ENCODE data around the gene MLYCD.
"Not testable (repeated sequence)": the region's sequence is repeated elsewhere in the genome, so short reads cannot be mapped to it uniquely, and the experiment has no call there.

MLYCD gene

DNA sequence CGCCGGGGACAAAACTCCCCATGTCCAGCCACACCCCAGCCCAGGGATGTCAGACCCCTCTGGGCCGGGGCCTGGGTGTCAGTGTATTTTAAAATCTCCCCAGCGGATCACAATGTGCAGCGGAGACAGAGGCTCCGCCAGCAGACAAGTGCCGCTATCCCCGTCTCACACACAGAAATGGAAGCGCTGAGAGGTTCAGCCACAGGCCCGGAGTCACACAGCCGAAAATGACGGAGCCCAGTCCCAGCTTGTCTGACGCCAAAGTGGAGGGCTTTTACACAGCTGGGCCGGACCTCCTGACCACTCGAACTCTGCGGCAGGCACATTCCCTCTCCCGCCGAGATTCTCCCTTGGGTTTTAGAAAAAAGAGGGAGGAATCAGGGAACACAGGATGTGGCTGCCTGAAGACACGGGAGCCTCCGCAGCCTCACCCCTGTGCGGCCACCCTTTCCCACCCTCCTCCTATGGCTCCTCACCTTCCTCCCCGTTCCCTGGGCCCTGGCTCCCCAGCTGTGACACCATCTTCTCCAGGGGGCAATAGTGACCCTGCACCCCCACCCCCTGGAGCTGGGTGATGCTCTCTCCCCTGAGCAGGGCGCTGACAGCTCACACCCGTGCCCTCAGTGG is 47.4 kb downstream of the MLYCD start:
- no peak for TF ChIP-seq ZNF274 (IDR thresholded peaks at IDR 0.05; ENCODE audit: low read depth, low read length)
- no peak for TF ChIP-seq YY1 (IDR thresholded peaks at IDR 0.05; ENCODE audit: insufficient read depth, insufficient read length)
- no peak for TF ChIP-seq SUZ12 (IDR thresholded peaks at IDR 0.05; ENCODE audit: extremely low read depth, insufficient read depth, insufficient read length)
- Histone ChIP-seq H3K4me1 (ENCODE audit: insufficient read depth, insufficient read length) (peaks cover 13% of the 10 kb centered on the region), H3K36me3 (ENCODE audit: insufficient read depth, insufficient read length, low read length) (no peaks in the 10 kb centered on the region), H3K9ac (ENCODE audit: insufficient read length, low read depth) (no peak overlapping the region), H3K4me3 (ENCODE audit: insufficient read length, low read depth) (no peak overlapping the region), H3K27me3 (ENCODE audit: insufficient read depth, insufficient read length) (no peaks in the 10 kb centered on the region), H3K9me3 (ENCODE audit: insufficient read depth, low read length) (no peaks in the 10 kb centered on the region)
- DNase-seq (ENCODE audit: low read depth, low spot score), result no peak

DNA sequence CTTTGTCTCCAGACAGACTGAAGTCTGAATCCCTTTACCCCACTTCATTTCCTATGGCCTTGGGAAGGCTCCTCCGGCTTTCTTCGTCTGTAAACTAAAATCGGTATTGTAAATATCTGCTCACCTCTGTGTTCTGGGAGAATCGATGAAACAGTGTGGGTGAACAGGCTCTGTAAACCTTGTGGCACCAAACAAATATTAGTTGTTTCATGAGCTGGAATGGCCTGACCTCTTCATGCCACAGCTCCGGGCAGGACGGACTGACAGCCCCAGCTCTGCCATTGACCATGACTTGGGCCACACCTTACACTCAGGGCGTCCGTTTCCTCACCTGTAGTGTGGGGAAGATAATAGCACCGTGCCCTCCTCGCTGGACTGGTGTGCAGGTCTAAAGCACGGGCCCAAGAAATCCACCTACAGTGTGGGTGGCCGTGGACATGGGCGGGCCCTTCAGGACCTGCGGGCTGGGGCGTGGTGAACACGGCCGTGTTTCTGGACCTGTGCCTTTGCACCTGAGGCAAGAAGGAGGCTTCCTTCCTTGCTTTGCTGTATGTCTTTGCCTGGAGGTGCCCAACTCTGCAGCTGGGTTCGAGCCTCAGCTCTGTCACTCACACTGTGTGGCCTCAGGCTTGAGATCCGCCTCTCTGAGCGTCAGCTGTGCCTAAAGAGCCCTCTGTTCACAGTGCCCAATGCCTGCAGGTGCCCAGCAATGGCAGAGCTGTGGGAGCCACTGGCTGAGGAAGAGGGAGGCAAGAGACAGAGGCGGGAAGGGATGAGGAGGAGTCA is 48.1 kb downstream of the MLYCD start:
- TF ChIP-seq YY1 (IDR thresholded peaks at IDR 0.05; ENCODE audit: insufficient read depth, insufficient read length) (no peak), SUZ12 (IDR thresholded peaks at IDR 0.05; ENCODE audit: extremely low read depth, insufficient read depth, insufficient read length) (no peak), ZNF274 (IDR thresholded peaks at IDR 0.05; ENCODE audit: low read depth, low read length) (no peak)
- Histone ChIP-seq H3K36me3 (ENCODE audit: insufficient read depth, insufficient read length, low read length) (no peaks in the 10 kb centered on the region), H3K27me3 (ENCODE audit: insufficient read depth, insufficient read length) (no peaks in the 10 kb centered on the region), H3K9me3 (ENCODE audit: insufficient read depth, low read length) (no peaks in the 10 kb centered on the region), H3K9ac (ENCODE audit: insufficient read length, low read depth) (no peak overlapping the region), H3K4me1 (ENCODE audit: insufficient read depth, insufficient read length) (peaks cover 13% of the 10 kb centered on the region), H3K4me3 (ENCODE audit: insufficient read length, low read depth) (no peak overlapping the region)
- no peak for DNase-seq (ENCODE audit: low read depth, low spot score)

DNA sequence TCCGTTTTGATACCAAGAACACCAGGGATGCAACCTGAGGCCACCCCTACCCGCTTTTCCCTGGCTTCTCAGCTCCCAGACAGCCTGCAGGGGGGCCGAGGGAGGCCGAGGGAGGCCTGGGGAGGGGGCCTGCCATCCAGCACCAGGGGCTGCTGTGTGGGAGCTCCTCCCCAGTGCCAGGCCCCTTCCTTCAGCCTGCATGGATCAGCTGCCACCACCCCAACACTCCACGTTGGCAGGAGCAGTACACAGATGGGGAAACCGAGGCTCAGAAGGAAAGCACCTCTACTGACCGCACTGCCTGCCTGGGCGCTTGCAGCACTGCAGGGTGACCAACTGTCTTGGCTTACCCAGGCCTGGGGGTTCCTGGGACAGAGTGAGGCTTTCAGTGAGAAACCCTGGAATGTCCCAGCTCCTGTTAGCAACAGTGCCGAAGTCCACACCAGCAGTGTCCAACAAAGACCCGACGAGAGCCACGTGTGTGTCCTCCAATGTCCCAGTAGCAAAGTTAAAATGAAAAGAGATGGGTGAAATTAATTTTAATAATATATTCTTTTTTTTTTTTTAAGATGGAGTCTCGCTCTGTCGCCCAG is 48.8 kb downstream of the MLYCD start:
- Histone ChIP-seq H3K9me3 (ENCODE audit: insufficient read depth, low read length) (no peaks in the 10 kb centered on the region), H3K9ac (ENCODE audit: insufficient read length, low read depth) (no peak overlapping the region), H3K27me3 (ENCODE audit: insufficient read depth, insufficient read length) (no peaks in the 10 kb centered on the region), H3K36me3 (ENCODE audit: insufficient read depth, insufficient read length, low read length) (no peaks in the 10 kb centered on the region), H3K4me3 (ENCODE audit: insufficient read length, low read depth) (no peak overlapping the region), H3K4me1 (ENCODE audit: insufficient read depth, insufficient read length) (peaks cover 16% of the 10 kb centered on the region)
- DNase-seq (ENCODE audit: low read depth, low spot score), result no peak
- TF ChIP-seq ZNF274 (IDR thresholded peaks at IDR 0.05; ENCODE audit: low read depth, low read length) (no peak), SUZ12 (IDR thresholded peaks at IDR 0.05; ENCODE audit: extremely low read depth, insufficient read depth, insufficient read length) (no peak), YY1 (IDR thresholded peaks at IDR 0.05; ENCODE audit: insufficient read depth, insufficient read length) (no peak)

GRCh38 chr16:83948914-83949723 is 50.2 kb downstream of the MLYCD start:
- Histone ChIP-seq H3K4me1 (ENCODE audit: insufficient read depth, insufficient read length) (peaks cover 7% of the 10 kb centered on the region), H3K9me3 (ENCODE audit: insufficient read depth, low read length) (no peaks in the 10 kb centered on the region), H3K4me3 (ENCODE audit: insufficient read length, low read depth) (no peak overlapping the region), H3K9ac (ENCODE audit: insufficient read length, low read depth) (no peak overlapping the region), H3K36me3 (ENCODE audit: insufficient read depth, insufficient read length, low read length) (no peaks in the 10 kb centered on the region), H3K27me3 (ENCODE audit: insufficient read depth, insufficient read length) (no peaks in the 10 kb centered on the region)
- DNase-seq (ENCODE audit: low read depth, low spot score), result no peak
- TF ChIP-seq ZNF274 (IDR thresholded peaks at IDR 0.05; ENCODE audit: low read depth, low read length) (no peak), YY1 (IDR thresholded peaks at IDR 0.05; ENCODE audit: insufficient read depth, insufficient read length) (no peak), SUZ12 (IDR thresholded peaks at IDR 0.05; ENCODE audit: extremely low read depth, insufficient read depth, insufficient read length) (no peak)

DNA sequence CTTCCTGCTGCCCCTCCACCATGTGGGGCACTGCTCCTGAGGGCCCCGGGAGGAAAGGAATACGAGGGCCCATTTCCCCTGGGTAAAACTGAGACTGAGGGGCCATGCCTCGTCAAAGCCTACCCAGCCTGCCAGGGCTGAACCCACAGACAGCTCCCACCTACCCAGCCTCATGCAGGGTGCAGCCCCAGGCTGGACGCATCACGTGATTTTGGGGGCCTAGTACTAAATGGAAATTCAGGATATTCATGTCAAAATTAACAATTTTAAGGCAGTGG is 50.7 kb downstream of the MLYCD start:
- H3K9ac ChIP-seq (ENCODE audit: insufficient read length, low read depth), result no peak overlapping the region
- no peak overlapping the region for H3K4me3 ChIP-seq (ENCODE audit: insufficient read length, low read depth)
- no peak for TF ChIP-seq SUZ12 (IDR thresholded peaks at IDR 0.05; ENCODE audit: extremely low read depth, insufficient read depth, insufficient read length)
- no peak for TF ChIP-seq YY1 (IDR thresholded peaks at IDR 0.05; ENCODE audit: insufficient read depth, insufficient read length)
- no peak for TF ChIP-seq ZNF274 (IDR thresholded peaks at IDR 0.05; ENCODE audit: low read depth, low read length)

GRCh38 chr16:83950862-83951399 is 52.0 kb downstream of the MLYCD start:
- H3K36me3 ChIP-seq (ENCODE audit: insufficient read depth, insufficient read length, low read length); H3K9ac ChIP-seq (ENCODE audit: insufficient read length, low read depth); H3K9me3 ChIP-seq (ENCODE audit: insufficient read depth, low read length); H3K4me3 ChIP-seq (ENCODE audit: insufficient read length, low read depth); DNase-seq (ENCODE audit: low read depth, low spot score): not testable (repeated sequence)
- Histone ChIP-seq H3K4me1 (ENCODE audit: insufficient read depth, insufficient read length) (peaks cover 16% of the 10 kb centered on the region), H3K27me3 (ENCODE audit: insufficient read depth, insufficient read length) (peaks cover 10% of the 10 kb centered on the region)

More for the DNA sequence above, 50.7 kb downstream of the MLYCD start:
- Histone ChIP-seq H3K9me3 (ENCODE audit: insufficient read depth, low read length) (no peaks in the 10 kb centered on the region), H3K36me3 (ENCODE audit: insufficient read depth, insufficient read length, low read length) (no peaks in the 10 kb centered on the region), H3K27me3 (ENCODE audit: insufficient read depth, insufficient read length) (peaks cover 1% of the 10 kb centered on the region), H3K4me1 (ENCODE audit: insufficient read depth, insufficient read length) (peaks cover 8% of the 10 kb centered on the region)
- no peak for DNase-seq (ENCODE audit: low read depth, low spot score)

- TF ChIP-seq SUZ12 (IDR thresholded peaks at IDR 0.05; ENCODE audit: extremely low read depth, insufficient read depth, insufficient read length), result no peak
- TF ChIP-seq YY1 (IDR thresholded peaks at IDR 0.05; ENCODE audit: insufficient read depth, insufficient read length), result no peak
- no peak for TF ChIP-seq ZNF274 (IDR thresholded peaks at IDR 0.05; ENCODE audit: low read depth, low read length)
- H3K9me3 ChIP-seq (ENCODE audit: insufficient read depth, low read length), result no peaks in the 10 kb centered on the region
- H3K27me3 ChIP-seq (ENCODE audit: insufficient read depth, insufficient read length), result peaks cover 12% of the 10 kb centered on the region
- H3K4me1 ChIP-seq (ENCODE audit: insufficient read depth, insufficient read length), result peaks cover 16% of the 10 kb centered on the region
- H3K36me3 ChIP-seq (ENCODE audit: insufficient read depth, insufficient read length, low read length), result no peaks in the 10 kb centered on the region
- H3K9ac ChIP-seq (ENCODE audit: insufficient read length, low read depth), result no peak overlapping the region
- no peak for DNase-seq (ENCODE audit: low read depth, low spot score)
- no peak overlapping the region for H3K4me3 ChIP-seq (ENCODE audit: insufficient read length, low read depth)
Observed at GRCh38 chr16:83951544-83951943, 52.6 kb downstream of the MLYCD start.

Measured in NT2/D1 (cell line).